ENCODE measurements around the gene LPAR3.

The LPAR3 gene

DNA sequence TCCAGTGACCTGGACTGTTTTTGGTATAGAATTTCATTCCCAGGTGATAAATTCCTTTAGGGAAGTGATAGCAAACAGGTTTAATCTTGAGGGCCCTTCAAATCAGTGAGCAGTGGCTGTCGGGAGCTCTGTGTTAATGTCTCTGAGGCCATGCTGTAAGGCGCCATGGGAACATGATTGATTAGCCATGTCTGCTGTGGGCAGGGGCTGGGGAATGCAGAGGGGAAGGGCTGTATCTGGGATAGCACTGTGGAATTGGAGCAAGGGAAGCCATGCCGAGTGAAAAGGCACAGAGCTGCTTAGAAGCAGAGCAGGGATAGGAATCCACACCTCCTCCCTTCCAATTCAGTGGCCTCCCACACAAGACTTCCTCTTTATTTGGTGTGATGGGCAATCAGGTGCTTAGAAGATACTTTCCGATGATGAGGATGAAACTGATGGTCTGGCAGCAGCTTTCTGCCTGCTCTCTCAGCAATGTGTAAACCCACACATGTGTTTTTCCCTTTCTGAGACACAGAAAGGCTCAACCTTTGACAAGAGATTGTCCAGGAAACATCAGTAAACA is 119.0 kb downstream of the LPAR3 start:
- Histone ChIP-seq H3K18ac (ENCODE audit: low read length) (no peak overlapping the region), H2BK15ac (replicated peaks; ENCODE audit: low read depth) (no peak overlapping the region), H3K4me2 (ENCODE audit: low read length) (no peak overlapping the region), H2BK5ac (ENCODE audit: low read length) (no peak overlapping the region), H3K9ac (ENCODE audit: low read length) (no peak overlapping the region), H3K79me2 (ENCODE audit: control insufficient read depth, insufficient read depth, low read length) (no peaks in the 10 kb centered on the region), H4K8ac (ENCODE audit: low read depth, low read length) (no peak overlapping the region), H3K4me1 (ENCODE audit: control insufficient read depth, low read depth, low read length) (peaks cover 5% of the 10 kb centered on the region), H3K4ac (ENCODE audit: low read depth, low read length) (no peak overlapping the region), H3K36me3 (ENCODE audit: control insufficient read depth, insufficient read depth, low read length) (no peaks in the 10 kb centered on the region), H3K4me3 (ENCODE audit: low read length) (no peak overlapping the region), H3K56ac (ENCODE audit: low read length) (no peak overlapping the region), H3K79me1 (ENCODE audit: low read length) (no peaks in the 10 kb centered on the region), H2AK5ac (ENCODE audit: low read length) (no peak overlapping the region), H2BK120ac (ENCODE audit: low read depth, low read length) (no peak overlapping the region), H3K23ac (ENCODE audit: low read length) (no peak overlapping the region), H3K27me3 (ENCODE audit: insufficient read depth, low read length, poor library complexity) (no peaks in the 10 kb centered on the region), H4K5ac (ENCODE audit: low read length) (no peak overlapping the region), H3K27ac (ENCODE audit: low read depth, low read length) (no peak overlapping the region)
- no peak for DNase-seq
- WGBS (ENCODE audit: extremely low coverage, insufficient coverage, low lambda C conversion rate), result no CpG with 5 or more reads among the region's 4 CpGs

DNA sequence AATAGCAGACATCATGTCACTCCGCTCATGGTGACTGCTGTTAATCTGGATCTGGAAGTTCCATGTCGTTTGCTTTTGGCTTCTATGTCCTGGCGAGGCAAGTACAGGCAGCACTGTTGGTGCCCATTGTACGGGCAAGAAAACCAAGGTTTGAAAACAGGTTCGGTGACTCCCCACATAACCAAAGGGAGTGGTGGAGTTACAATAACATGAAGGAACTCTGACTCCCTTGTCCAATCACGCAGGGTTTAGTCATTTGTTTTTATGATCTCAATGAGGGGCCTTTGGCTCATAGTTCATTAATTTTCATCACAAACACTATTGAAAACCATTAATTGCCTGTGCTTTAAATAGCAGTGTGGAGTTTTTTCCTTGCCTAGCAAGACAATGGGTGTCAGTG is 119.8 kb downstream of the LPAR3 start:
- Histone ChIP-seq H3K18ac (ENCODE audit: low read length) (no peak overlapping the region), H2BK120ac (ENCODE audit: low read depth, low read length) (no peak overlapping the region), H2BK15ac (replicated peaks; ENCODE audit: low read depth) (no peak overlapping the region), H3K79me2 (ENCODE audit: control insufficient read depth, insufficient read depth, low read length) (no peaks in the 10 kb centered on the region), H2AK5ac (ENCODE audit: low read length) (no peak overlapping the region), H3K27ac (ENCODE audit: low read depth, low read length) (no peak overlapping the region), H3K4ac (ENCODE audit: low read depth, low read length) (no peak overlapping the region), H3K4me2 (ENCODE audit: low read length) (no peak overlapping the region), H4K8ac (ENCODE audit: low read depth, low read length) (no peak overlapping the region), H3K56ac (ENCODE audit: low read length) (no peak overlapping the region), H4K5ac (ENCODE audit: low read length) (no peak overlapping the region), H3K79me1 (ENCODE audit: low read length) (no peaks in the 10 kb centered on the region), H2BK5ac (ENCODE audit: low read length) (no peak overlapping the region), H3K23ac (ENCODE audit: low read length) (no peak overlapping the region), H3K27me3 (ENCODE audit: insufficient read depth, low read length, poor library complexity) (no peaks in the 10 kb centered on the region), H3K4me1 (ENCODE audit: control insufficient read depth, low read depth, low read length) (peaks cover 5% of the 10 kb centered on the region), H3K4me3 (ENCODE audit: low read length) (no peak overlapping the region), H3K9ac (ENCODE audit: low read length) (no peak overlapping the region), H3K36me3 (ENCODE audit: control insufficient read depth, insufficient read depth, low read length) (no peaks in the 10 kb centered on the region)
- no peak for DNase-seq
- WGBS (ENCODE audit: extremely low coverage, insufficient coverage, low lambda C conversion rate), result no CpG with 5 or more reads among the region's 6 CpGs

DNA sequence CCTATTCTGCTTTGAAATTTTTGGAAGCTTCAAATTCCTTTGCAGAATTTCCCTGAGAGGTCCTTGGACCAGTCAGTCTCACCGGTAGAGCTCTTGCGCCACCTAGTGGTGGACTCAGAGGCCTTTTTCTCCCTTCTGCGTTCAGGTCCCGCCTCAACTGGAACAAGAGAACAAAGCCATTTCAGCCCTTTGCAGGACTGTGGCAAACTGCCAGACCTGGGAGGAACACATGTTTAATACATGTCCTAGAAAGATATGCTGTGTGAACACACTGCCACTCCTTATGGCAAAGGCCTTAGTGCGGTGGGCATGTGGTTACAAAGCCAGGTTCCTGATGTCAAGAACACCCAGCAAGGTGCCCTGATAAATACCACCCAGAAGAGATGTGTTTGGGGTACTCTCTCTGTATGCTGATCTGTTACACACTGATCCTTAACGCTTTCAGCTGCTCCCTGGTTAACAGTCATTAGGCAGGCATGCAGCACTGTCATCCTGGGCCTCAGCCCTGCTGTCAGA is 120.5 kb downstream of the LPAR3 start:
- no peaks in the 10 kb centered on the region for H3K79me2 ChIP-seq (ENCODE audit: control insufficient read depth, insufficient read depth, low read length)
- peaks cover 5% of the 10 kb centered on the region for H3K4me1 ChIP-seq (ENCODE audit: control insufficient read depth, low read depth, low read length)
- no peak overlapping the region for H4K8ac ChIP-seq (ENCODE audit: low read depth, low read length)
- no peak overlapping the region for H4K5ac ChIP-seq (ENCODE audit: low read length)
- H3K79me1 ChIP-seq (ENCODE audit: low read length), result no peaks in the 10 kb centered on the region
- DNase-seq, result peak; percentile 83
- H2BK5ac ChIP-seq (ENCODE audit: low read length), result no peak overlapping the region
- no peak overlapping the region for H2BK15ac ChIP-seq (replicated peaks; ENCODE audit: low read depth)
- no peak overlapping the region for H3K9ac ChIP-seq (ENCODE audit: low read length)
- no peak overlapping the region for H3K18ac ChIP-seq (ENCODE audit: low read length)
- no peak overlapping the region for H2AK5ac ChIP-seq (ENCODE audit: low read length)
- H3K4me3 ChIP-seq (ENCODE audit: low read length), result no peak overlapping the region
- no peak overlapping the region for H3K56ac ChIP-seq (ENCODE audit: low read length)
- H3K36me3 ChIP-seq (ENCODE audit: control insufficient read depth, insufficient read depth, low read length), result no peaks in the 10 kb centered on the region
- no peak overlapping the region for H3K4ac ChIP-seq (ENCODE audit: low read depth, low read length)
- no peak overlapping the region for H3K4me2 ChIP-seq (ENCODE audit: low read length)
- no peak overlapping the region for H3K27ac ChIP-seq (ENCODE audit: low read depth, low read length)
- no CpG with 5 or more reads among the region's 6 CpGs for WGBS (ENCODE audit: extremely low coverage, insufficient coverage, low lambda C conversion rate)
- H3K23ac ChIP-seq (ENCODE audit: low read length), result no peak overlapping the region
- H3K27me3 ChIP-seq (ENCODE audit: insufficient read depth, low read length, poor library complexity), result no peaks in the 10 kb centered on the region
- no peak overlapping the region for H2BK120ac ChIP-seq (ENCODE audit: low read depth, low read length)

DNA sequence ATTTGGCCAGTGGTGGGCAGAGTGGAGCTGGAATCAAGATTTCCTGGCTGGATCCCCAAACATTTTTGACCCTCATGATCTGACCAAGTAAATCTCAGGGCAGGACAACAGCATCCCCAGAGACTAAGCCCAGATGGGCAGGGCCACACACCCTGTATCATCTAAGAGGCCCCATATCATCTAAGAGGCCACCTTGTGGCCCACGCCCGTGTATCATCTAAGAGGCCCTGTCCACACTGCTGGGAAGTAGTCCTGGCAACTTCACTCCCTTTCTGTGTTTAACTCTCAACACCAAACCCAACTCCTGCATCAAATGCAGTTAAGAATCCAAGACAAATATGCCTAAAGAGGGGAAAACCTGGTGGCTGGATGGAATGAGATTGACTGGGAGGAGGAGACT is 121.1 kb downstream of the LPAR3 start:
- Histone ChIP-seq H3K4ac (ENCODE audit: low read depth, low read length) (no peak overlapping the region), H3K36me3 (ENCODE audit: control insufficient read depth, insufficient read depth, low read length) (no peaks in the 10 kb centered on the region), H2BK5ac (ENCODE audit: low read length) (no peak overlapping the region), H2BK120ac (ENCODE audit: low read depth, low read length) (no peak overlapping the region), H3K23ac (ENCODE audit: low read length) (no peak overlapping the region), H3K27me3 (ENCODE audit: insufficient read depth, low read length, poor library complexity) (no peaks in the 10 kb centered on the region), H3K56ac (ENCODE audit: low read length) (no peak overlapping the region), H4K8ac (ENCODE audit: low read depth, low read length) (no peak overlapping the region), H3K18ac (ENCODE audit: low read length) (no peak overlapping the region), H3K27ac (ENCODE audit: low read depth, low read length) (no peak overlapping the region), H3K9ac (ENCODE audit: low read length) (no peak overlapping the region), H3K79me1 (ENCODE audit: low read length) (no peaks in the 10 kb centered on the region), H2AK5ac (ENCODE audit: low read length) (no peak overlapping the region), H4K5ac (ENCODE audit: low read length) (no peak overlapping the region), H3K4me3 (ENCODE audit: low read length) (no peak overlapping the region), H3K4me2 (ENCODE audit: low read length) (no peak overlapping the region), H3K4me1 (ENCODE audit: control insufficient read depth, low read depth, low read length) (peaks cover 5% of the 10 kb centered on the region), H2BK15ac (replicated peaks; ENCODE audit: low read depth) (no peak overlapping the region), H3K79me2 (ENCODE audit: control insufficient read depth, insufficient read depth, low read length) (no peaks in the 10 kb centered on the region)
- DNase-seq, result no peak
- WGBS (ENCODE audit: extremely low coverage, insufficient coverage, low lambda C conversion rate), result no CpG with 5 or more reads among the region's 2 CpGs

DNA sequence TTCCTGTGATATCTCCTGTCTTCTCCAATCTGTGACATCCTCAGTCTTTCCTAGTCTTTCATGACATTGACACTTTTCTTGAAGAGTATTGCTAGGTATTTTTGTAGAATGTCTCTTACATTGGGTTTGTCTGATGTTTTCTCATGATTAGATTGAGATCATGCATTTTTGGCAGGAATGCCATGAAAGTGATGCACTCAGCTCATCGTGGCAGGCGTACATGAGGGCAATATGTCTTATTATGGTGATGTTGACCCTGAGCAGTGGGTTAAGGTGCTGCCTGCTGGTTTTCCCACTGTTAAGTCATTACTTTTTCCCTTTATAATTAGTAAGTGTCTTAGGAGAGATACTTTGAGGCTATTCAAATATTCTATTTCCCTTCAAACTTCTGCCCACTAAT is 122.5 kb downstream of the LPAR3 start:
- Histone ChIP-seq H2BK5ac (ENCODE audit: low read length) (no peak overlapping the region), H4K5ac (ENCODE audit: low read length) (no peak overlapping the region), H3K23ac (ENCODE audit: low read length) (no peak overlapping the region), H3K4me2 (ENCODE audit: low read length) (no peak overlapping the region), H3K18ac (ENCODE audit: low read length) (no peak overlapping the region), H3K4ac (ENCODE audit: low read depth, low read length) (no peak overlapping the region), H3K56ac (ENCODE audit: low read length) (no peak overlapping the region), H4K8ac (ENCODE audit: low read depth, low read length) (no peak overlapping the region), H3K79me1 (ENCODE audit: low read length) (no peaks in the 10 kb centered on the region), H3K9ac (ENCODE audit: low read length) (no peak overlapping the region), H3K4me1 (ENCODE audit: control insufficient read depth, low read depth, low read length) (peaks cover 5% of the 10 kb centered on the region), H3K36me3 (ENCODE audit: control insufficient read depth, insufficient read depth, low read length) (no peaks in the 10 kb centered on the region), H2BK15ac (replicated peaks; ENCODE audit: low read depth) (no peak overlapping the region), H3K79me2 (ENCODE audit: control insufficient read depth, insufficient read depth, low read length) (no peaks in the 10 kb centered on the region), H3K27ac (ENCODE audit: low read depth, low read length) (no peak overlapping the region), H2AK5ac (ENCODE audit: low read length) (no peak overlapping the region), H2BK120ac (ENCODE audit: low read depth, low read length) (no peak overlapping the region), H3K4me3 (ENCODE audit: low read length) (no peak overlapping the region), H3K27me3 (ENCODE audit: insufficient read depth, low read length, poor library complexity) (no peaks in the 10 kb centered on the region)
- WGBS (ENCODE audit: extremely low coverage, insufficient coverage, low lambda C conversion rate), result no CpG with 5 or more reads among the region's 2 CpGs
- DNase-seq, result no peak

DNA sequence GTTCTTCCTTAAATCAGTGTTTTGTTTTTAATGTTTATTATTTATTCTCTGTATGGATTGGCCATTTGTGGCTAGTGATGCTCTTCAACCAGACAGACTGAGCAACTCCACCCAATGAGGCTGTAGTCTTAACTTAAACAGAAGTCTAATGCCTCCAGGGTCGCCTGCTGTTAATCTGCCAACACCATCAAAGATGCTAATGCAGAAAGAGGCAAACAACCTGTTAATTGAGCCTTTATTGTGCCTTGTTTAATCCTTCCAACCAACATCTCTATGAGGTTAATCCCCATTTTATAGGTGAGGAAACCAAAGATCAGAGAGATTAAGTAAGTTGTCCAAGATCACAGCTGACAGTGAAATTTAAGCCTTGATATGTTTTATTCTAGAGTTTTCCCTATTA is 123.4 kb downstream of the LPAR3 start:
- no peaks in the 10 kb centered on the region for H3K27me3 ChIP-seq (ENCODE audit: insufficient read depth, low read length, poor library complexity)
- no peak overlapping the region for H3K27ac ChIP-seq (ENCODE audit: low read depth, low read length)
- no peak overlapping the region for H3K4me3 ChIP-seq (ENCODE audit: low read length)
- no peak overlapping the region for H4K5ac ChIP-seq (ENCODE audit: low read length)
- no peak overlapping the region for H3K4ac ChIP-seq (ENCODE audit: low read depth, low read length)
- no peak overlapping the region for H4K8ac ChIP-seq (ENCODE audit: low read depth, low read length)
- no peak overlapping the region for H3K9ac ChIP-seq (ENCODE audit: low read length)
- no peak overlapping the region for H2BK120ac ChIP-seq (ENCODE audit: low read depth, low read length)
- DNase-seq, result peak; percentile 82
- no peaks in the 10 kb centered on the region for H3K79me2 ChIP-seq (ENCODE audit: control insufficient read depth, insufficient read depth, low read length)
- H3K36me3 ChIP-seq (ENCODE audit: control insufficient read depth, insufficient read depth, low read length), result no peaks in the 10 kb centered on the region
- H3K18ac ChIP-seq (ENCODE audit: low read length), result no peak overlapping the region
- no peak overlapping the region for H3K23ac ChIP-seq (ENCODE audit: low read length)
- H3K56ac ChIP-seq (ENCODE audit: low read length), result no peak overlapping the region
- no peak overlapping the region for H2BK5ac ChIP-seq (ENCODE audit: low read length)
- no peak overlapping the region for H2BK15ac ChIP-seq (replicated peaks; ENCODE audit: low read depth)
- H3K4me2 ChIP-seq (ENCODE audit: low read length), result no peak overlapping the region
- no peak overlapping the region for H2AK5ac ChIP-seq (ENCODE audit: low read length)
- WGBS (ENCODE audit: extremely low coverage, insufficient coverage, low lambda C conversion rate), result no CpG with 5 or more reads among the region's 1 CpG
- H3K79me1 ChIP-seq (ENCODE audit: low read length), result no peaks in the 10 kb centered on the region
- peaks cover 5% of the 10 kb centered on the region for H3K4me1 ChIP-seq (ENCODE audit: control insufficient read depth, low read depth, low read length)
